B cell (primary cell): ENCODE measurements around the gene VCX2.

Source experiments
- EZH2 ChIP-seq: IDR thresholded peaks from 2 replicates; pipeline ENCODE4 v1.6.1; 2012; ENCODE audit warnings: borderline replicate concordance, low read depth, mild to moderate bottlenecking, moderate library complexity, low read length; ENCODE audit not compliant: insufficient read depth, poor library complexity, severe bottlenecking
- TF ChIP-seq, protein P1 (sequence below): fragments of 200-600 bp; IDR thresholded peaks from one replicate; pipeline ENCODE4 v1.8.0; 2022; ENCODE audit warnings: antibody characterized with exemption, mild to moderate bottlenecking

DNA sequence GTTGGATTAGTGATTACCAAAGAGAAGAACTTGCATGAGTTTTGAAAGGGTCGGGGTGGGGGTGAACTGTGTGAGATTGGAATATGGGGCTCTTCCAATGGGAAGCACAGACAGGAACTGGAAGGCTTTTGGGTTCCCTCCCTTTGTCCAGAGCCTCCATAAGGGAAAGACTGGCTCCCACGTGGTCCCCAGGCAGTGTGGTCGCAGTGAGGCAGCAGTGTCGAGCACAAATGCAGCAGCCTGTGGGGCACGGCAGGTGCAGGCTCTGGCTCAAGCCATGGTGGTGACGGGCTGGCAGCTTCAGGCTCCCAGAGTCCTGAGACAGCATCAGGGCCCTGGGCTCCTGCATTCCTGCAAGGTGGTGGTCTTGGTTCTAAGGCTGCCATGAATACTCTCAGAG, 45.5 kb downstream of the VCX2 start:
- no peak for TF ChIP-seq EZH2
- TF ChIP-seq, protein P1, sequence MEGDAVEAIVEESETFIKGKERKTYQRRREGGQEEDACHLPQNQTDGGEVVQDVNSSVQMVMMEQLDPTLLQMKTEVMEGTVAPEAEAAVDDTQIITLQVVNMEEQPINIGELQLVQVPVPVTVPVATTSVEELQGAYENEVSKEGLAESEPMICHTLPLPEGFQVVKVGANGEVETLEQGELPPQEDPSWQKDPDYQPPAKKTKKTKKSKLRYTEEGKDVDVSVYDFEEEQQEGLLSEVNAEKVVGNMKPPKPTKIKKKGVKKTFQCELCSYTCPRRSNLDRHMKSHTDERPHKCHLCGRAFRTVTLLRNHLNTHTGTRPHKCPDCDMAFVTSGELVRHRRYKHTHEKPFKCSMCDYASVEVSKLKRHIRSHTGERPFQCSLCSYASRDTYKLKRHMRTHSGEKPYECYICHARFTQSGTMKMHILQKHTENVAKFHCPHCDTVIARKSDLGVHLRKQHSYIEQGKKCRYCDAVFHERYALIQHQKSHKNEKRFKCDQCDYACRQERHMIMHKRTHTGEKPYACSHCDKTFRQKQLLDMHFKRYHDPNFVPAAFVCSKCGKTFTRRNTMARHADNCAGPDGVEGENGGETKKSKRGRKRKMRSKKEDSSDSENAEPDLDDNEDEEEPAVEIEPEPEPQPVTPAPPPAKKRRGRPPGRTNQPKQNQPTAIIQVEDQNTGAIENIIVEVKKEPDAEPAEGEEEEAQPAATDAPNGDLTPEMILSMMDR = no peak
